ENCODE measurements around the gene KIAA1210. TPM values are rescaled to one million over a fixed set of nuclear protein-coding genes. Genes with fewer than 3 reads are reported as not detected.

The KIAA1210 gene
- total and polyA plus RNA-seq, 3 experiments from 2014 or later = not detected

- Mint-ChIP-seq H3K4me3 (no peak overlapping the region), H3K4me1 (no peaks in the 10 kb centered on the region), H3K36me3 (no peaks in the 10 kb centered on the region), H3K27me3 (peaks cover 3 to 15% of the 10 kb centered on the region in 2 donors), H3K9me3 (no peaks in the 10 kb centered on the region), H3K27ac (no peak overlapping the region)
- Histone ChIP-seq H3K27ac (ENCODE audit: low read depth, low read length) (no peak overlapping the region), H3K4me1 (ENCODE audit: insufficient read depth, low read length) (no peaks in the 10 kb centered on the region), H3K36me3 (ENCODE audit: insufficient read depth, low read length) (no peaks in the 10 kb centered on the region), H3K27me3 (ENCODE audit: insufficient read depth, low read length, poor library complexity, severe bottlenecking) (no peaks in the 10 kb centered on the region), H3K4me3 (ENCODE audit: low read length) (no peak overlapping the region), H3K9me3 (ENCODE audit: low read length) (no peaks in the 10 kb centered on the region)
- ChIA-PET POLR2A (no interaction called here), CTCF (interaction anchor here (0.6 to 1.3 kb wide), 5 partner anchors 8 to 155 kb away, joined by 3 to 4 read pairs (median 3); no protein-coding TSS in a partner anchor)
- DNase-seq = peak; percentile 13 to 62 (median 15)
These were observed 8.7 kb downstream of the KIAA1210 start for GRCh38 chrX:119118780-119119395.

- H3K27me3 ChIP-seq (ENCODE audit: insufficient read depth, low read length, poor library complexity, severe bottlenecking) = no peaks in the 10 kb centered on the region
- H3K27ac Mint-ChIP-seq = no peak overlapping the region
- H3K27ac ChIP-seq (ENCODE audit: low read depth, low read length) = no peak overlapping the region
- H3K36me3 ChIP-seq (ENCODE audit: insufficient read depth, low read length) = no peaks in the 10 kb centered on the region
- no peaks in the 10 kb centered on the region for H3K4me1 Mint-ChIP-seq
- H3K9me3 ChIP-seq (ENCODE audit: low read length) = no peaks in the 10 kb centered on the region
- DNase-seq = no peak
- H3K4me1 ChIP-seq (ENCODE audit: insufficient read depth, low read length) = no peaks in the 10 kb centered on the region
- H3K9me3 Mint-ChIP-seq = no peaks in the 10 kb centered on the region
- ChIA-PET POLR2A (no interaction called here), CTCF (no interaction called here)
- no peak overlapping the region for H3K4me3 Mint-ChIP-seq
- no peak overlapping the region for H3K4me3 ChIP-seq (ENCODE audit: low read length)
- peaks cover 6 to 9% of the 10 kb centered on the region in 2 donors for H3K27me3 Mint-ChIP-seq
- H3K36me3 Mint-ChIP-seq = no peaks in the 10 kb centered on the region
These were observed 20.4 kb downstream of the KIAA1210 start for GRCh38 chrX:119107206-119107605.

GRCh38 chrX:119105826-119106225, 21.8 kb downstream of the KIAA1210 start:
- CTCF ChIA-PET = no interaction called here
- POLR2A ChIA-PET = no interaction called here

GRCh38 chrX:119101168-119101567, 26.4 kb downstream of the KIAA1210 start:
- H3K9me3 Mint-ChIP-seq = peaks cover 0 to 1% (median 0%) of the 10 kb centered on the region in 5 donors
- H3K27ac ChIP-seq (ENCODE audit: low read depth, low read length) = no peak overlapping the region
- H3K36me3 Mint-ChIP-seq = no peaks in the 10 kb centered on the region
- no peaks in the 10 kb centered on the region for H3K4me1 Mint-ChIP-seq
- no peaks in the 10 kb centered on the region for H3K9me3 ChIP-seq (ENCODE audit: low read length)
- no peak for DNase-seq
- H3K27ac Mint-ChIP-seq = no peak overlapping the region
- no peak overlapping the region for H3K4me3 ChIP-seq (ENCODE audit: low read length)
- ChIA-PET CTCF (no interaction called here), POLR2A (no interaction called here)
- H3K27me3 Mint-ChIP-seq = peaks cover 16% of the 10 kb centered on the region in 2 donors
- no peaks in the 10 kb centered on the region for H3K4me1 ChIP-seq (ENCODE audit: insufficient read depth, low read length)
- H3K4me3 Mint-ChIP-seq = no peak overlapping the region
- H3K36me3 ChIP-seq (ENCODE audit: insufficient read depth, low read length) = no peaks in the 10 kb centered on the region
- no peaks in the 10 kb centered on the region for H3K27me3 ChIP-seq (ENCODE audit: insufficient read depth, low read length, poor library complexity, severe bottlenecking)

More at GRCh38 chrX:119105826-119106225, 21.8 kb downstream of the KIAA1210 start:
- Mint-ChIP-seq H3K9me3 (no peaks in the 10 kb centered on the region), H3K36me3 (no peaks in the 10 kb centered on the region), H3K27me3 (peaks cover 6% of the 10 kb centered on the region in 2 donors), H3K4me3 (no peak overlapping the region), H3K27ac (no peak overlapping the region), H3K4me1 (no peaks in the 10 kb centered on the region)
- Histone ChIP-seq H3K36me3 (ENCODE audit: insufficient read depth, low read length) (no peaks in the 10 kb centered on the region), H3K27me3 (ENCODE audit: insufficient read depth, low read length, poor library complexity, severe bottlenecking) (no peaks in the 10 kb centered on the region), H3K4me3 (ENCODE audit: low read length) (no peak overlapping the region), H3K4me1 (ENCODE audit: insufficient read depth, low read length) (no peaks in the 10 kb centered on the region), H3K27ac (ENCODE audit: low read depth, low read length) (no peak overlapping the region), H3K9me3 (ENCODE audit: low read length) (no peaks in the 10 kb centered on the region)
- no peak for DNase-seq

- DNase-seq = no peak
- no peaks in the 10 kb centered on the region for H3K36me3 ChIP-seq (ENCODE audit: insufficient read depth, low read length)
- POLR2A ChIA-PET = no interaction called here
- Mint-ChIP-seq H3K36me3 (no peaks in the 10 kb centered on the region), H3K4me3 (no peak overlapping the region), H3K4me1 (no peaks in the 10 kb centered on the region), H3K27ac (no peak overlapping the region), H3K9me3 (peaks cover 0 to 1% (median 0%) of the 10 kb centered on the region in 5 donors), H3K27me3 (peaks cover 19 to 24% of the 10 kb centered on the region in 2 donors)
- H3K4me3 ChIP-seq (ENCODE audit: low read length) = no peak overlapping the region
- H3K27me3 ChIP-seq (ENCODE audit: insufficient read depth, low read length, poor library complexity, severe bottlenecking) = no peaks in the 10 kb centered on the region
- no peak overlapping the region for H3K27ac ChIP-seq (ENCODE audit: low read depth, low read length)
- CTCF ChIA-PET = no interaction called here
- H3K9me3 ChIP-seq (ENCODE audit: low read length) = no peaks in the 10 kb centered on the region
- no peaks in the 10 kb centered on the region for H3K4me1 ChIP-seq (ENCODE audit: insufficient read depth, low read length)
These were observed 31.7 kb downstream of the KIAA1210 start for GRCh38 chrX:119095936-119096335.

- H3K27ac Mint-ChIP-seq = no peak overlapping the region
- H3K27me3 Mint-ChIP-seq = peaks cover 20 to 26% of the 10 kb centered on the region in 2 donors
- H3K27ac ChIP-seq (ENCODE audit: low read depth, low read length) = no peak overlapping the region
These were observed 32.8 kb downstream of the KIAA1210 start for GRCh38 chrX:119094819-119095218.

GRCh38 chrX:119093991-119094735, 33.4 kb downstream of the KIAA1210 start:
- ChIA-PET CTCF (no interaction called here), POLR2A (no interaction called here)
- no peak overlapping the region for H3K4me3 Mint-ChIP-seq
- H3K36me3 Mint-ChIP-seq = no peaks in the 10 kb centered on the region
- no peak overlapping the region for H3K4me3 ChIP-seq (ENCODE audit: low read length)
- no peaks in the 10 kb centered on the region for H3K9me3 ChIP-seq (ENCODE audit: low read length)
- peaks cover 0 to 1% (median 0%) of the 10 kb centered on the region in 5 donors for H3K9me3 Mint-ChIP-seq
- H3K27me3 Mint-ChIP-seq = peaks cover 20 to 22% of the 10 kb centered on the region in 2 donors
- H3K36me3 ChIP-seq (ENCODE audit: insufficient read depth, low read length) = no peaks in the 10 kb centered on the region
- H3K4me1 ChIP-seq (ENCODE audit: insufficient read depth, low read length) = no peaks in the 10 kb centered on the region
- no peaks in the 10 kb centered on the region for H3K4me1 Mint-ChIP-seq
- DNase-seq = no peak
- H3K27ac ChIP-seq (ENCODE audit: low read depth, low read length) = no peak overlapping the region
- no peaks in the 10 kb centered on the region for H3K27me3 ChIP-seq (ENCODE audit: insufficient read depth, low read length, poor library complexity, severe bottlenecking)
- no peak overlapping the region for H3K27ac Mint-ChIP-seq

More at GRCh38 chrX:119094819-119095218, 32.8 kb downstream of the KIAA1210 start:
- H3K4me1 ChIP-seq (ENCODE audit: insufficient read depth, low read length) = no peaks in the 10 kb centered on the region
- POLR2A ChIA-PET = no interaction called here
- no peaks in the 10 kb centered on the region for H3K36me3 ChIP-seq (ENCODE audit: insufficient read depth, low read length)
- no peak overlapping the region for H3K4me3 ChIP-seq (ENCODE audit: low read length)
- CTCF ChIA-PET = no interaction called here
- H3K9me3 ChIP-seq (ENCODE audit: low read length) = no peaks in the 10 kb centered on the region
- no peaks in the 10 kb centered on the region for H3K27me3 ChIP-seq (ENCODE audit: insufficient read depth, low read length, poor library complexity, severe bottlenecking)
- Mint-ChIP-seq H3K4me1 (no peaks in the 10 kb centered on the region), H3K9me3 (peaks cover 0 to 1% (median 0%) of the 10 kb centered on the region in 5 donors), H3K36me3 (no peaks in the 10 kb centered on the region), H3K4me3 (no peak overlapping the region)
- DNase-seq = no peak

GRCh38 chrX:119090627-119091026, 37.0 kb downstream of the KIAA1210 start:
- Mint-ChIP-seq H3K9me3 (no peaks in the 10 kb centered on the region), H3K4me3 (no peak overlapping the region), H3K36me3 (no peaks in the 10 kb centered on the region), H3K27ac (no peak overlapping the region), H3K27me3 (peaks cover 9 to 13% of the 10 kb centered on the region in 2 donors), H3K4me1 (no peaks in the 10 kb centered on the region)
- H3K9me3 ChIP-seq (ENCODE audit: low read length) = no peaks in the 10 kb centered on the region
- no peaks in the 10 kb centered on the region for H3K4me1 ChIP-seq (ENCODE audit: insufficient read depth, low read length)
- H3K36me3 ChIP-seq (ENCODE audit: insufficient read depth, low read length) = no peaks in the 10 kb centered on the region
- H3K27me3 ChIP-seq (ENCODE audit: insufficient read depth, low read length, poor library complexity, severe bottlenecking) = no peaks in the 10 kb centered on the region
- DNase-seq = no peak
- H3K27ac ChIP-seq (ENCODE audit: low read depth, low read length) = no peak overlapping the region
- no peak overlapping the region for H3K4me3 ChIP-seq (ENCODE audit: low read length)
- ChIA-PET CTCF (no interaction called here), POLR2A (no interaction called here)

Measured in CD8-positive, alpha-beta memory T cell (primary cell).